Tibial nerve (tissue), 4 donors: Measurements from ENCODE around the gene BRSK2.

Experiments used
- EP300 ChIP-seq, 2 donors: sonication (generic); formaldehyde crosslinking; IDR thresholded peaks; one replicate each; pipeline ENCODE4 v1.6.1; 2017; ENCODE audit warnings: antibody characterized with exemption in 2 of 2, mild to moderate bottlenecking in 1 of 2
- POLR2A ChIP-seq, 2 donors: fragments of 450-650 bp; IDR thresholded peaks; one replicate each; pipeline ENCODE4 v1.6.1; 2017; ENCODE audit warnings: antibody characterized with exemption in 2 of 2, mild to moderate bottlenecking in 2 of 2, moderate library complexity in 2 of 2
- TF ChIP-seq, protein P1 (sequence below), 5 experiments: fragments of 200-600 bp in 3 of 5; fragments of 450-650 bp in 2 of 5; sonication (generic) in 3 of 5; IDR thresholded peaks; one replicate each; pipeline ENCODE4 v1.5.1; 2016 to 2019; ENCODE audit warnings: antibody characterized with exemption in 5 of 5, mild to moderate bottlenecking in 3 of 5, moderate library complexity in 2 of 5

DNA sequence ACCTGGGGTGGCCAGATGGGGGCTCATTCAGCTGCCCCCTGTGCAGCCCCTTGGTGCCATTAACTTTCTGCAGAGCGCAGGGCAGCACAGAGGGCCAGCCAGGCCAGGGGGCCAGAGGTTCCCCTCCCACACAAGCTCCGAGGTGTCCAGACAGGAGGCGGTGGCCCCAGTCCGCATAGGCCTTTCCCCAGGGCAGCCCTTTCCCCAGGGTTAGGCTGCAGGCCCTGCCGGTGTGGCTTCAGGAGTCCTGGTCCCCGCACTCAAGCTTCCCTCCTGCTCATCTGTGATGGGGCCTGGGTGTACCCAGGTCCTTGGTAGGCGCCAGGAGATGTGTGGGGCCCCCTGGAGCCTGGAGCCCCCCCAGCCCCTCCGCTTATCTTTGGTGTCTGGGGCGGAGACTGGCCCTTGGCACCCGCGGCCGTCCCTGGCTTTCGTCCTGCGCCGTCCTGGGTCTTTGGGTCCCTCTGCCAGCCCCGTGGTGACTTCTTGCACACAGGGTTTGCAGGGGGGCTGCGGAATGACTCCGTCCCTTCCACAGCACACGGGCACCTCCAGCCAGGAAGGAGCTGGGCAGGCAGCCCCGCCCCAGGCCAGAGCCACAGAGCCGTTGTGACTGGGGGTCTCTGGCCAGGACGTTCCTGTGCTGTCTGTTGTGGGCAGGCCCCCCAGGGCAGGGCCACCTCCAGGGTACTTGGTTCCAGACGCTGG is 8.9 kb downstream of the BRSK2 start:
- TF ChIP-seq POLR2A (IDR thresholded peaks at IDR 0.05) (no peak), EP300 (IDR thresholded peaks at IDR 0.05) (no peak)
- TF ChIP-seq, protein P1, sequence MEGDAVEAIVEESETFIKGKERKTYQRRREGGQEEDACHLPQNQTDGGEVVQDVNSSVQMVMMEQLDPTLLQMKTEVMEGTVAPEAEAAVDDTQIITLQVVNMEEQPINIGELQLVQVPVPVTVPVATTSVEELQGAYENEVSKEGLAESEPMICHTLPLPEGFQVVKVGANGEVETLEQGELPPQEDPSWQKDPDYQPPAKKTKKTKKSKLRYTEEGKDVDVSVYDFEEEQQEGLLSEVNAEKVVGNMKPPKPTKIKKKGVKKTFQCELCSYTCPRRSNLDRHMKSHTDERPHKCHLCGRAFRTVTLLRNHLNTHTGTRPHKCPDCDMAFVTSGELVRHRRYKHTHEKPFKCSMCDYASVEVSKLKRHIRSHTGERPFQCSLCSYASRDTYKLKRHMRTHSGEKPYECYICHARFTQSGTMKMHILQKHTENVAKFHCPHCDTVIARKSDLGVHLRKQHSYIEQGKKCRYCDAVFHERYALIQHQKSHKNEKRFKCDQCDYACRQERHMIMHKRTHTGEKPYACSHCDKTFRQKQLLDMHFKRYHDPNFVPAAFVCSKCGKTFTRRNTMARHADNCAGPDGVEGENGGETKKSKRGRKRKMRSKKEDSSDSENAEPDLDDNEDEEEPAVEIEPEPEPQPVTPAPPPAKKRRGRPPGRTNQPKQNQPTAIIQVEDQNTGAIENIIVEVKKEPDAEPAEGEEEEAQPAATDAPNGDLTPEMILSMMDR (IDR thresholded peaks at IDR 0.05) = no peak
